UCSD-AML1 (cell line): ENCODE data around the gene FBXW12.

Experiments used
- DNase-seq: peaks from one replicate; lab custom pipeline; 2025; ENCODE audit not compliant: unreplicated experiment; lab: John Stamatoyannopoulos, UW

FBXW12 gene

DNA sequence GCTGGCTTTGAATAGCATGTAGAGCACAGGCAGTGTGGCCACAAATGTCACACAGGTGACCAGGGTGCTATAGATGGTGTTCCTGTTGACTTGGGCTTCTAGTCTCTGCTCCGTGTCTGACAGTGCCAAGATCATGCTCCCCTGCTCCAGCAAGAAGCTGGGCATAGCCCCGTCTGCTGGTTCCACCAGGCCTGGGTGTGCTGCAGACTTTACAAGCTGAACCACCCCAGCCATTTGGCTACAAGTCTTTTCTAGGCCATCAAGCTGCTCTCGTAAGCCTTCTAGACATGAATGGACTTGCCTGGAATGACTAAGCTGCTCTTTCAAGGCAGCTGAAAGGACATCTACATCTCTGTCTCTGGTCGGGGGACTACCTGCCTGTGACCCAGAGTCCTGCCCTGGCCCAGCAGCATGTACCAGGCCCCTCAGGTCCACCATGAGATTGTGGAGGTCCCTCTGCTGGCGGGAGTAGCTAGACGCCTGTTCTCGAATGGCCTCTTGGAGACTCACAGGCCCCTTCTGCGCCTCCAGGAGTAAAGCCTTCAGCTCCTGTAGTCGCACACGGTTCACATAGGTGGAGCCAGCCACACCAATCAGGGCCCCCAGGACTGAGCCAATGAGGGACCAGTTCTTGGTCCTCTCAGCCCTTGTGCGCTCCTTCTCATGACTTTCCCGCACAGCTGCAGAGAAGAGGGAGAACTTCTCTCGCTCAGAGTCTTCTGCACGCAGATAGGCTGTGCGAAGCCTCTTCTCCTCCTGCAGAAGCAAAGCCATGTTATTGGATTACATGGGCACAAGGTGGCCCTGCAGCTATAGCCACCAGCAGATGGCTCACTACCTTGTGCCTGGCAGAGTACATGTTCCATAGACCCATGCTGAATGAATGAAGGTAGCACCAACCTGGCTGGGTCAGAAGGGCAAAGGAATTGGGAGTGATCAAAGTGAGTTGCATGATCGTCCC is 60.7 kb downstream of the FBXW12 start:
- no peak for DNase-seq

DNA sequence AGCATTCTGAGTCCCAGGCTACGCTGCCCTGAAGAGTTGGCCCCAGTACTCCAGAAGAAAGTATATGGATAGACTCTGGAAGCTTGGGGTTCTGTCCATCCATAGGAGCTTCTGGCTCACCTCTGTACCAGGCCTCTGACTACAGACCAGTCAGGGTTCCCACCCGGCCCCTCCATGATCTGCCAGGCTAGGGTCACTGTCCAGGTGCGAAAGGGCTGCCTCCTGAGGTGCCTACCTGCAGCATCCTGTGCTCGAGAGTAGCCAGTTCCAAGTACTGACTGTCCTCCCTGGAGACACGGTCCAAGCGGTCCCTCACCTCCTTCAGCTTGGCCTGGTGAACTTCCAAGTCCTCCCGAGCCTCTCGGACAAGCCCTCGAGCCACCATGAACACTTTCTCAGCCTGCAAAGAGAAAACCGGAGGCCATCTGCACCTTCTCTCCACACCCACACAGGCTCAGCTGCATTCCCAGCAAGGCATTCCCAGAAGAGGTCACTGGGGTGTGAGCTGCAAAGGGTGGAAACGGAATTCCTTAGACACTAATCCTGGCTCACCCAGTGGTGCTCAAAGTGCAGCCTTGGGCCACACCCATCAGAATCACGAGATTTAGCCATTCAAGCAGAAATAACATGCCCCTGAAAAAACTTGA is 61.6 kb downstream of the FBXW12 start:
- no peak for DNase-seq

DNA sequence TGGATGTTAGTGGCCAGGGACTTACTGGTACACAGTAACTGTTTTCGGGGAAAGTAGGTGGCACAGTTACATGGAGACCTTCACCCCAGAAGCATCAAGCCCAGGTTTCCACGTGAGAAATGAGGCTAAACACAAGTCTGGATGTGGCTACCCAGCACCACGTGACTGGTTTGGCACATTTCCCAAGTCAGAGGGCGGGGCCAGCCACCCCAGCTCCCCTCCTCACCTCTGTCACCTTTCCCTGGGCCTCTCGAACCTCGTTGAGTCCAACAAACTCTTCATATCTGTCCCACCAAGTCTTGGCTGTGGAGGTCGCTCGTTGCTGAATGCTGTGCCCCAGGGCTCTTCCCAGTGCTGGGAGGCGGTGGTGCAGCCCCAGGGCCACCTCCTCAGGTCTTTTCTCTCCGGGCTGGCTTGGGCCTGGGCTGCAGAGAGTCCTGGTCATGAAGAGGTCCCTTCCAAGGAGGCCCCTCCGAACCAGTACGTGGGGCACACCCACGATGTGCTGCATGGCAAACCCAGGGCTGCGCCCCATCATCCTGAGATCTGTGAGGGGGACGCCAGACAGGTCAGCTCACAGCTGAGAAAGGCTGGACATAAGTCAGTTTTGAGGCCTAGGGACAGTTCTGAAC is 62.7 kb downstream of the FBXW12 start:
- DNase-seq: no peak

DNA sequence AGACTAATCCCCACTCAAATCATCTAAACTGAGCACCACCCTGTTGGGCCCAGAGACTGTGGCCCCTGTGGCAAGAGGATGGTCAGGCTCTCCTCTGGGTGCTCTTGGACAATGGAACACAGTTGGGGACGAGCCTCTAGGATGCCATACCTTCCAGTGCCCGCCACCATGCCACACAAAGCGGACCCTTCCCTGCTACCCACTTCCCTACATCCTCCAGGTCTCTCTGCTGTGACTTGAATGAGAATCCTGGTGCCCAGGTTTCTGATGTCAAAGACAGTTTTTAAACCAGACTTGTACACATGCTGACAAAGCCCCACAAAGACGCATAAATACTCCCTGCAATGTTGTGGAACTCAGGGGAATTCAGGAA is 63.2 kb downstream of the FBXW12 start:
- no peak for DNase-seq

DNA sequence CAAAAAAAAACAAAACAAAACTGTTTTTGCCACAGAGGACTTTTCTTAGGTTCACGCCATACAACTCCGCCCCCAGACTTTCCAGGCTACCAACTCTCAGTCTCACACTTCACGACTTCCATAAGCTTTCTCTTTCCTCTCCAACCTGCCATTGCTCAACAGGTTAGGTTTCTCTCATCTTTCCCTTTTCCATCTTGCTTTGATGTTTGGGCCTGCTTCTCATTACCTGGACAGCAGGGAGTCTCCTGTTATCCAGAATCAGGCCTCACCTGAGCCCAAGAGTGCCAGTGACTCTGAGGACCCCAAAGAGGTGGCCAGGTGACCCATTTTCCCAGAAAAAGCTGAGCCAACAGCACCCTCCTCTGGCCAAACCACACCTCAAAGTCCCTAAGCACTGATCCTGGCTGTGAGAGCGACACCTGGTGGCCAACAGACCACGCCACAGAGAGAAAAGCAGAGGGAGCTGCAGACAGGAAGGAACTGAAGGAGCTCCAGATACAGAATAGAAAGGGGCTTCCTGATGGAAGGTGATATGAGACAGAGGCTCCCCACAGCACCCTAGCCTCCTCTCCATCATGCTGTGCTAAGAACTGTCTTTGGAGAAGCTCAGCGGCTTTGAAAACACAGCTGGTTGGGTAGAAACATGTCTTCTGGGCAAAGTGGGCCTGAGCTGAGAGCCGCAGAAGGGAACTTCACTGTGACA is 63.9 kb downstream of the FBXW12 start:
- peak; percentile 81 for DNase-seq

DNA sequence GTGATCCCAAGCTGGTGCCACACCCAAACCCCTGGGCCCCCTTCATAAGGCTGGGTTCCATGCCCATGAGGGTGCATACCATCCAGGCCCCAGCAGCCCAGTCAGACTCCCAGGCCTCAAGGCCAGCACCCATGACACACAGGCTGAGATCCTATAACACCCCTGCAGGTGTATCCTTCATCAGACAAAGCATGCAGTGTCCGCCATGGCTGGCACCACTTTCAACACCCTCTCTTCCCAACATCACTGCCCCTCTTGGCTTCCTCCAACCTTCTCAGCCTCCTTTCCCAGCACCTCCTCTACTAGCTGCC is 64.4 kb downstream of the FBXW12 start:
- DNase-seq: no peak

DNA sequence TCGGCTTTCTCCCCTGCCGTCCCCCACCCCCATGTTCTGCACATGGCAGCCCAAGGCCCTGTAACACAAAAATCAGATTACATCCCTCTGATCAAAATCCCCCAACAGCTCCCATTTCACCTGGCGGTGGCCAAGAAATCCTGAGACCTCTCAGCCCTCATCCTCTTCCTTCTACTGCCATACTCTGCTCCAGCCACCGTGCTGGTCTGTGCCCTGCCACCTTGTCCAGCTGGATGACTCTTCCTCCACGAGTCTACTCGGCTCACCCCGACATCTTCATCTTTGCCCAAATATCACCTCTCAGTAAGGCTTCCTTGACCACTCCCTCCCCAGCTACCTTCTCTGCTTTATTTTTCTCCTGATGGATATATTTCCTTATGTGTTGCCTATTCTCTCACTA is 64.8 kb downstream of the FBXW12 start:
- no peak for DNase-seq

DNA sequence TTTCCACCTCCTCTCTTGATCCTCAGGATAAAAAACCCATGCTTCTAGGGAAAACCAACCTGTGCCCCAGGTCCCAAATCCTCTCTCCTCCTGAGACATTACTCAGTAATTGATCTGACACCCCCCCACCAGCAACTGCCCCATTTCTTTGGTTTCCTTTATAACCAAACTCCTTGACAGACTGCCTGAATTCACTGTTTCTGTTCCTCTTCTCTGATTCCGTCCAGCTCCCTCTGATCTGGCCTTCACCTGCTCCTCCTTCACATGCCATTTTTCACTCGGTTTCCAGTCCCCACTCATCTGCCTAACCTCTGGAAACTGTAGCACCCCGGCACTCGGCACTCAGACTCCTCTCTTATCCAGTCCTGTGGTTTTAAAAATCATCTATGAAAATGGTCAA is 65.8 kb downstream of the FBXW12 start:
- no peak for DNase-seq

DNA sequence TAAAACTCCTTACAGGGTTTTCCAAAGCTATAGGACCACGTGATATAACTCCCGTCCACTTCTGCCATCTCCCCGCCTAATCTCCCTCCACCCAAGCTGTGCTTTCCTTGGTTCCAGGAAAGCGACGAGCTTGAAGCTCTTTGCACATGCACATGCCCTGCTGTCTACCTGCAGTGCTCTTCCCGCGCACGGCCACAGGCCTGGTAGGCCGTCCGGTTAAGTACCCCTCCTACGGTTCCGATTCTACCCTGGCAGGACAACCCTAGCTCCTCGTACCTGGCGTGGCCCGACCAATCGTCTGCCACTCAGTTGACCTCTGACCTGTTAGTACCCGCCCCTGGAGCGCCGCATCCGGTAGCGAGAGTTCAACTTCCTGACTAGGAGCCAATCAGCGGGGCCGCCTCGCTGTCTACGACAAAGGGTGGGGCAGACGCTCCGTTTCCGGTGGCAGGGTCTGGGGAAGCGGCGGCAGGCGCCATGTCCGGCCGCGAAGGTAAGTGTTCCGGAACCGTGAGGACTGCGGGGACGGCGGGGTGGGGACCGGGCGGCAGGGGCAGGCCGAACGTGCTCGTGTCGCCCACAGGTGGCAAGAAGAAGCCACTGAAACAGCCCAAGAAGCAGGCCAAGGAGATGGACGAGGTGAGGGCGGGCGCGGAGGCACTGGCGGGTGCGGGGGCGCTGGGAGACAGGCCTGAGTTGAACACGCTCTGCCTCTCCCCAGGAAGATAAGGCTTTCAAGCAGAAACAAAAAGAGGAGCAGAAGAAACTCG is 68.0 kb downstream of the FBXW12 start, which contains the start of the genes CCDC51 and TMA7:
CCDC51 (minus strand) TSS at position 300 of the 770 bp plus-strand sequence. CDS start 4,991 bp downstream, outside the sequence.
TMA7 (plus strand) TSS at position 438 of the 770 bp plus-strand sequence; CDS start at position 478, 40 bp downstream.
- peak; percentile 97 for DNase-seq

DNA sequence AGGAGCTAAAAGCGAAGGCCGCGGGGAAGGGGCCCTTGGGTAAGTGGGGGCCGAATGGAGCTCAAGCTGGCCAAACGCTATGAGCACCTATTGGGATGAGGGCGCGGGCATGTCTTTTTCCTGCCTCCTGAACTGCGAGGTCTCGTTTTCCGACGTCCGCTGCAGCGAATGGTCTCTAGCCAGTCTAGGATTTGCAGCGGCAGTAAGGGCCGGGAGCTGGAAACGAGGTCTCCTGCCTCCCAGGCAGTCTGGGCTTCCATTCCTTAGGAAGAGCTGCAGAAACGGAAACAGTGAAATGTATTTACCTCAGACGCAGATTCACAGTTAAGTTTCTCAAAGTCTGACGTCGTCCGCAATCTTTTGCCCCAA is 68.6 kb downstream of the FBXW12 start:
- DNase-seq: no peak

DNA sequence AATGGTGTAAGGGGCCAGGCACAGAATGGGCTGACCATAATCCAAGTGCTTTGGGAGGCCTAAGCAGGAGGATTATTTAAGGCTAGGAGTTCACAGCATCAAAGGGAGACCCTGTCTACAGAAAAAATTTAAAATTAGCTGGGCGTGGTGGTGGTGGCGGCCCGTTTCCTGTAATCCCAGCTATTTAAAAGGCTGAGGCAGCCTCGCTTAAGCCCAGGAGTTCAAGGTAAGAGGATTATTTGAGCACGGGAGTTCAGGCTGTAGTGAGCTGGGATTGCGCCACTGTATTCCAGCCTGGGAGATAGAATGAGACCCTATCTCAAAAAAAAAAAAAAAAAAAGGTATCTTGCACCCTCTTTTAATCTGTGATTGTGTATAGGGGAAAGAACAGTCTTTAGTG is 69.9 kb downstream of the FBXW12 start:
- DNase-seq: no peak
